Prostate gland (tissue), 2 donors: ENCODE results near the gene CCDC192. TPM values are rescaled to one million over a fixed set of nuclear protein-coding genes. Genes with fewer than 3 reads are reported as not detected.
"Not testable (repeated sequence)": the region's sequence is repeated elsewhere in the genome, so short reads cannot be mapped to it uniquely, and the experiment has no call there.

ENCODE experiments used
- DNase-seq: peaks from one replicate; pipeline ENCODE4 v3.0.0-alpha.2; 2019; ENCODE audit warnings: low spot score
- H3K27ac ChIP-seq, 2 donors: fragments of 200-600 bp; sonication (generic); 2 replicates each; pipeline ENCODE4 v1.5.1; 2017 to 2019
- H3K27me3 ChIP-seq: fragments of 200-600 bp; sonication (generic); replicated peaks from 2 replicates; pipeline ENCODE4 v1.5.1; 2019; ENCODE audit not compliant: insufficient read depth
- H3K36me3 ChIP-seq, 2 donors: fragments of 200-600 bp; sonication (generic); 1 replicate in 1 of 2; 2 replicates in 1 of 2; pipeline versions ENCODE4 v1.5.1 to v1.8.1; 2017 to 2019
- H3K4me1 ChIP-seq: fragments of 200-600 bp; sonication (generic); replicated peaks from 2 replicates; pipeline ENCODE4 v1.5.1; 2019
- H3K4me3 ChIP-seq, 2 donors: fragments of 200-600 bp; sonication (generic); 2 replicates each; pipeline ENCODE4 v1.5.1; 2017 to 2019
- H3K9me3 ChIP-seq: fragments of 200-600 bp; sonication (generic); 2 replicates; pipeline ENCODE4 v1.5.1; 2017
- POLR2A ChIP-seq: fragments of 450-650 bp; IDR thresholded peaks from one replicate; pipeline ENCODE4 v1.6.1; 2016; ENCODE audit warnings: antibody characterized with exemption, mild to moderate bottlenecking
- POLR2AphosphoS5 ChIP-seq: sonication (generic); formaldehyde crosslinking; IDR thresholded peaks from one replicate; pipeline ENCODE4 v1.6.1; 2017; ENCODE audit warnings: antibody characterized with exemption
- WGBS: methylation state at CpG from one replicate; pipeline ENCODE4 v1.1.5; 2018; 5-methylcytosine and 5-hydroxymethylcytosine counted together
- intact Hi-C: fragments of 100-400 bp; cut with DNase I; formaldehyde crosslinking; loops from one replicate; pipeline ENCODE4 v1.14.2; 2022
- total RNA-seq, 2 donors: library from RNA; depleted of rRNA; stranded (reverse); fragments of >200 nt; gene quantifications; one replicate each; pipeline ENCODE4 v1.1.0, GENCODE V29; 2016
- TF ChIP-seq, protein P1 (sequence below), 4 experiments: fragments of 200-600 bp in 2 of 4; fragments of 450-650 bp in 2 of 4; sonication (generic) in 2 of 4; IDR thresholded peaks; 1 replicate in 3 of 4; 2 replicates in 1 of 4; pipeline ENCODE4 v1.5.1; 2016 to 2019; ENCODE audit warnings: antibody characterized with exemption in 4 of 4, mild to moderate bottlenecking in 2 of 4, moderate library complexity in 2 of 4

Gene CCDC192
- total RNA-seq, 2 donors from 2014 or later, result not detected

DNA sequence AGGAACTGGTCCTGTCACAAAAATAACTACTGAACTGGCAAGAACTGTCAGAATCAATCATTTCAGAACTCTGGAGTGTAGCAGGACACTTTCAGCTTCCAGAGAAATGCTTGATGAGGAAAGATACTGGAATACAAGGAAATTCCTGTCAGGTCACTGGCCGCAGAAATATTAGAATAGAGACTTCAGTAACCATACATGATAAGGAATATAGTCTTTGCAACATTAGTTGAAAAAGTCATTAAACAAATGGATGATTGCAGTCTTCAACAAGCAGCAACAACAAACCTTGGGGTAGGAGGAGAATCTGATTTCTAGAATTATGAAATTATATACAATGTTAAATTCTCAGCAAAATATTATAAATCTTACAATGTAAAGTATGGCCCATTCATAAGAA is 88.2 kb downstream of the CCDC192 start:
- intact Hi-C loops, result no loop called here
- DNase-seq, result no peak
- H3K4me3 ChIP-seq, result no peak overlapping the region
- H3K27ac ChIP-seq, result no peak overlapping the region
- TF ChIP-seq POLR2A, result no peak
- TF ChIP-seq, protein P1, sequence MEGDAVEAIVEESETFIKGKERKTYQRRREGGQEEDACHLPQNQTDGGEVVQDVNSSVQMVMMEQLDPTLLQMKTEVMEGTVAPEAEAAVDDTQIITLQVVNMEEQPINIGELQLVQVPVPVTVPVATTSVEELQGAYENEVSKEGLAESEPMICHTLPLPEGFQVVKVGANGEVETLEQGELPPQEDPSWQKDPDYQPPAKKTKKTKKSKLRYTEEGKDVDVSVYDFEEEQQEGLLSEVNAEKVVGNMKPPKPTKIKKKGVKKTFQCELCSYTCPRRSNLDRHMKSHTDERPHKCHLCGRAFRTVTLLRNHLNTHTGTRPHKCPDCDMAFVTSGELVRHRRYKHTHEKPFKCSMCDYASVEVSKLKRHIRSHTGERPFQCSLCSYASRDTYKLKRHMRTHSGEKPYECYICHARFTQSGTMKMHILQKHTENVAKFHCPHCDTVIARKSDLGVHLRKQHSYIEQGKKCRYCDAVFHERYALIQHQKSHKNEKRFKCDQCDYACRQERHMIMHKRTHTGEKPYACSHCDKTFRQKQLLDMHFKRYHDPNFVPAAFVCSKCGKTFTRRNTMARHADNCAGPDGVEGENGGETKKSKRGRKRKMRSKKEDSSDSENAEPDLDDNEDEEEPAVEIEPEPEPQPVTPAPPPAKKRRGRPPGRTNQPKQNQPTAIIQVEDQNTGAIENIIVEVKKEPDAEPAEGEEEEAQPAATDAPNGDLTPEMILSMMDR (IDR thresholded peaks at IDR 0.05), result no peak
- TF ChIP-seq POLR2AphosphoS5, result no peak
- no peaks in the 10 kb centered on the region for H3K27me3 ChIP-seq
- 91% methylated on average over 1 of the region's 1 CpG for WGBS
- H3K9me3 ChIP-seq, result no peaks in the 10 kb centered on the region
- no peaks in the 10 kb centered on the region for H3K36me3 ChIP-seq
- H3K4me1 ChIP-seq, result no peaks in the 10 kb centered on the region

DNA sequence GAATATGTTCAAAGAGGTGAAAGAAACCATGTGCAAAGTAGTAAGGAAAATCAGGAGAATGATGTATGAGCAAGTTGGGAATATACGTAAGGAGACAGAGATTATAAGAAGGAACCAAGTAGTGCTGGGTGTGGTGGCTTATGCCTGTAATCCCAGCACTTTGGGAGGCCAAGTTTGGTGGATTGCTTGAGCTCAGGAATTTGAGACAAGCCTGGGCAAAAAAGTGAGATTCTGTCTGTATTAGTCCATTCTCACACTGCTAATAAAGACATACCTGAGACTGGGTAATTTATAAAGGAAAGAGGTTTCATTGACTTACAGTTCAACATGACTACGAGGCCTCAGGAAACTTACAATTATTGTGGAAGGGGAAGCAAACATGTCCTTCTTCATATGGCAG is 88.7 kb downstream of the CCDC192 start:
- H3K27ac ChIP-seq, H3K4me3 ChIP-seq, H3K4me1 ChIP-seq, H3K27me3 ChIP-seq, DNase-seq, H3K36me3 ChIP-seq, intact Hi-C loops, H3K9me3 ChIP-seq: not testable (repeated sequence)
- 83% methylated on average over 2 of the region's 2 CpGs for WGBS

DNA sequence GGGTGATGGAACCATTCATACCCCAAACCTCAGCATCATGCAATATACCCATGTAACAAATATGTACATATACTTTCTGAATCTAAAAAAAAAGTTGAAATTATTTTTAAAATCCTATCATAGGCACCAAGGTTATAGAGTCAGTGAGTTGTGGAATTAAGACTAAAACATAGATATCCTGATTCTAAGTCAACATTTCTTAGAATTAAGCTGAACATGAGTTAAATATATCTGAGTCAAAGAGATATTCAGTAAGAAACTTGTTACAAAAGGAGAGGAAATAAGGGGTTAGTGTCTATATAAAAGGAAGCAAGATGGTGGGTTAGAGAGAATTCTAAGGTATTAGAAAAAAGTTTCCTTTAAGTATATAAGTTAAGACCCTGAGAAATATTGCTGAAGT is 89.9 kb downstream of the CCDC192 start:
- Histone ChIP-seq H3K27ac (no peak overlapping the region), H3K4me1 (no peaks in the 10 kb centered on the region)

DNA sequence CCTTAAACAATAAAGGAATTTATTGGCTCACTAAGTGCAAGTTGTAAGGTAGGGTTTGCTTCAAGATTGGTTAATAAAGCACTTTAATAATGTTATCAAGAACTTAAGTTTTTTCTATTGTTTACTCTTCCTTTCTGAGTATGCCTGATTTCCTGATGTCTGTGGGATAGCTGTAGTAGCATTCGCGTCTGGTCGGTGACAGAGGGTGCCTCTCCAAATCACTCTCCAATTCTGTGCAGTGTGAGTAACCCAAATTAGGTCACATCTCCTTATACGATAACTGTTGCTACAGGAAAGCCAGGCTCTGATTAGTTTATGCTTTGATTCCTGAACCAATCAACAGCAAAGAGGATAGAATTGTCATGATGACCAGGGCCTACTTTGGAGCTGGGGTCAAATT is 90.7 kb downstream of the CCDC192 start:
- Histone ChIP-seq H3K36me3 (no peaks in the 10 kb centered on the region), H3K4me3 (no peak overlapping the region), H3K4me1 (no peaks in the 10 kb centered on the region), H3K27me3 (no peaks in the 10 kb centered on the region), H3K27ac (no peak overlapping the region), H3K9me3 (no peaks in the 10 kb centered on the region)
- 58% methylated on average over 4 of the region's 4 CpGs for WGBS
- no peak for DNase-seq
- intact Hi-C loops, result no loop called here
- TF ChIP-seq, protein P1 (IDR thresholded peaks at IDR 0.05), result no peak
- TF ChIP-seq POLR2AphosphoS5, result no peak
- TF ChIP-seq POLR2A, result no peak

More for the DNA sequence above, 89.9 kb downstream of the CCDC192 start:
- Histone ChIP-seq H3K4me3 (no peak overlapping the region), H3K9me3 (no peaks in the 10 kb centered on the region), H3K27me3 (no peaks in the 10 kb centered on the region), H3K36me3 (no peaks in the 10 kb centered on the region)
- intact Hi-C loops, result no loop called here
- no peak for TF ChIP-seq POLR2AphosphoS5
- TF ChIP-seq, protein P1 (IDR thresholded peaks at IDR 0.05), result no peak
- no peak for TF ChIP-seq POLR2A
- no peak for DNase-seq

DNA sequence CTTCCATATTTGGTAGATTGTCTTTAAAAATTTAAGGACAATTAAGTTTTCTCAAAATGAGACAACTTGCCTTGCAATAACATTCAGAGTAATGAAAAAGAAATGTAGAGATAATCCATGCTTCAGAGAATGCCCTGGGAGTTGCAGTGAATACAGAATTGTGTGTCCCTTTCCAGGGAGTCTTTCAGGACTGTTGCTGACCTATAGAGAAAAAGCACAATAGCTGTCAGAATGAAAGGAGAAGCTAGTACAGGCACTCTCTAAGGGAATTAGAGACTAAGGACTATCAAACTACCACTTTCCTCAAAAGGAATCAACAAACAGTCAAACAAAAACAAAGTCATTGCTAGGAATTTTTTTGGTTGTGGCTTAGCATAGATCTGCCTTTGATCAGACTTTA is 93.0 kb downstream of the CCDC192 start:
- intact Hi-C loops, result no loop called here
- no peak for DNase-seq

More for the DNA sequence above, 93.0 kb downstream of the CCDC192 start:
- Histone ChIP-seq H3K4me3 (no peak overlapping the region), H3K4me1 (no peaks in the 10 kb centered on the region), H3K9me3 (no peaks in the 10 kb centered on the region), H3K27ac (no peak overlapping the region), H3K27me3 (no peaks in the 10 kb centered on the region), H3K36me3 (no peaks in the 10 kb centered on the region)
- TF ChIP-seq, protein P1 (IDR thresholded peaks at IDR 0.05), result no peak
- TF ChIP-seq POLR2AphosphoS5 (no peak), POLR2A (no peak)
